H1 (cell line): ENCODE data around the gene WDR59. TPM values are rescaled to one million over a fixed set of nuclear protein-coding genes. Genes with fewer than 3 reads are reported as not detected.

Experiments used
- CTCF ChIA-PET: fragments of 300-600 bp; sonication (Branson Sonifier 250); formaldehyde crosslinking; loops from one replicate; lab custom pipeline; 2021; ENCODE audit not compliant: partially characterized antibody; lab: Charles Lee
- POLR2A ChIA-PET: fragments of 300-600 bp; sonication (Branson Sonifier 250); formaldehyde crosslinking; loops from one replicate; lab custom pipeline; 2021; ENCODE audit warnings: inconsistent platforms; ENCODE audit not compliant: partially characterized antibody; lab: Charles Lee
- DNase-seq, 2 experiments: peaks; one replicate each; pipeline versions ENCODE4 v3.0.0 to v3.0.0-alpha.2; 2010 to 2022; ENCODE audit warnings: low spot score in 2 of 2, low read depth in 1 of 2, mixed read lengths in 1 of 2
- FAIRE-seq: peaks from 2 replicates; lab custom pipeline; 2011; peaks lifted over from hg19 to GRCh38; lab: Jason Lieb, UNC
- H2AFZ ChIP-seq: 2 replicates; pipeline ENCODE4 v1.8.1; 2012; ENCODE audit warnings: low read length, inconsistent platforms
- H2AK5ac ChIP-seq: 2 replicates; pipeline ENCODE4 v1.6.1; 2013; ENCODE audit warnings: low read depth, low read length
- H2BK120ac ChIP-seq: replicated peaks from 2 replicates; pipeline ENCODE3; 2013; ENCODE audit warnings: low read depth, low read length, inconsistent platforms
- H2BK12ac ChIP-seq: 2 replicates; pipeline ENCODE4 v1.6.1; 2013; ENCODE audit warnings: low read depth, low read length
- H2BK15ac ChIP-seq: 2 replicates; pipeline ENCODE4 v1.6.1; 2013; ENCODE audit warnings: low read length
- H2BK20ac ChIP-seq: 2 replicates; pipeline ENCODE4 v1.6.1; 2013; ENCODE audit warnings: low read length
- H2BK5ac ChIP-seq: 2 replicates; pipeline ENCODE4 v1.6.1; 2013; ENCODE audit warnings: low read depth, low read length
- H3K14ac ChIP-seq: 2 replicates; pipeline ENCODE4 v1.6.1; 2013; ENCODE audit warnings: inconsistent platforms; ENCODE audit not compliant: insufficient read length
- H3K18ac ChIP-seq: 2 replicates; pipeline ENCODE4 v1.6.1; 2013; ENCODE audit warnings: low read length; ENCODE audit errors: extremely low read depth
- H3K23ac ChIP-seq: 2 replicates; pipeline ENCODE4 v1.6.1; 2013; ENCODE audit warnings: inconsistent platforms; ENCODE audit not compliant: insufficient read length
- H3K23me2 ChIP-seq: 2 replicates; pipeline ENCODE4 v1.6.1; 2013; ENCODE audit warnings: low read depth, low read length
- H3K27ac ChIP-seq: 2 replicates; pipeline ENCODE4 v1.6.1; 2011; ENCODE audit warnings: low read depth, low read length, inconsistent platforms
- H3K27me3 ChIP-seq, 4 experiments: replicated peaks in 1 of 4; 1 replicate in 1 of 4; 2 replicates in 3 of 4; pipeline versions ENCODE4 v1.6.1 to v1.8.1; 2011 to 2013; ENCODE audit warnings: low read length in 3 of 4, mild to moderate bottlenecking in 3 of 4, inconsistent platforms in 2 of 4, mixed read lengths in 2 of 4, moderate library complexity in 1 of 4; ENCODE audit not compliant: control insufficient read depth in 3 of 4, insufficient read depth in 3 of 4; ENCODE audit errors: extremely low read depth in 1 of 4
- H3K36me3 ChIP-seq, 4 experiments: 2 replicates each; pipeline versions ENCODE4 v1.6.1 to v1.8.1; 2011 to 2013; ENCODE audit warnings: mild to moderate bottlenecking in 4 of 4, low read length in 3 of 4, moderate library complexity in 2 of 4, control low read depth in 1 of 4, inconsistent platforms in 1 of 4; ENCODE audit not compliant: insufficient read depth in 4 of 4, control insufficient read depth in 2 of 4
- H3K4ac ChIP-seq: replicated peaks from 2 replicates; pipeline ENCODE3; 2013; ENCODE audit warnings: low read length, low read depth, mixed read lengths, inconsistent platforms; ENCODE audit not compliant: insufficient read length
- H3K4me1 ChIP-seq, 4 experiments: replicated peaks in 1 of 4; 1 replicate in 1 of 4; 2 replicates in 3 of 4; pipeline versions ENCODE4 v1.6.1 to v1.8.1; 2011 to 2013; ENCODE audit warnings: low read length in 3 of 4, inconsistent platforms in 2 of 4, mixed read lengths in 1 of 4; ENCODE audit not compliant: insufficient read depth in 4 of 4, control insufficient read depth in 3 of 4
- H3K4me2 ChIP-seq, 2 experiments: 2 replicates each; pipeline versions ENCODE4 v1.6.1 to v1.8.1; 2011 to 2013; ENCODE audit warnings: low read depth in 2 of 2, low read length in 2 of 2, control low read depth in 1 of 2, inconsistent platforms in 1 of 2, mild to moderate bottlenecking in 1 of 2; ENCODE audit not compliant: insufficient read depth in 1 of 2
- H3K4me3 ChIP-seq, 4 experiments: fragments of 200-600, 300-600 bp in 1 of 4; sonication (generic), shearing (Covaris generic), sonication (Bioruptor Twin) in 1 of 4; 2 replicates each; pipeline versions ENCODE4 v1.5.1 to v1.8.1; 2011 to 2016; ENCODE audit warnings: low read length in 4 of 4, low read depth in 3 of 4, control low read depth in 2 of 4, inconsistent platforms in 2 of 4, mild to moderate bottlenecking in 2 of 4, mixed read lengths in 1 of 4, moderate library complexity in 1 of 4; ENCODE audit not compliant: insufficient read depth in 2 of 4; ENCODE audit errors: extremely low read depth in 1 of 4
- H3K56ac ChIP-seq: replicated peaks from 2 replicates; pipeline ENCODE3; 2013; ENCODE audit warnings: low read depth, mild to moderate bottlenecking, mixed read lengths, low read length, inconsistent platforms; ENCODE audit not compliant: insufficient read length
- H3K79me1 ChIP-seq: 2 replicates; pipeline ENCODE4 v1.6.1; 2013; ENCODE audit warnings: low read depth, low read length, control low read depth
- H3K79me2 ChIP-seq, 2 experiments: 2 replicates each; pipeline versions ENCODE4 v1.6.1 to v1.8.1; 2012 to 2013; ENCODE audit warnings: low read length in 2 of 2, mild to moderate bottlenecking in 2 of 2, inconsistent platforms in 1 of 2; ENCODE audit not compliant: insufficient read depth in 2 of 2, control insufficient read depth in 1 of 2
- H3K9ac ChIP-seq, 4 experiments: replicated peaks in 1 of 4; 1 replicate in 1 of 4; 2 replicates in 3 of 4; pipeline versions ENCODE4 v1.6.1 to v1.8.1; 2011 to 2013; ENCODE audit warnings: low read depth in 3 of 4, low read length in 3 of 4, control low read depth in 2 of 4, mild to moderate bottlenecking in 2 of 4, moderate library complexity in 2 of 4, inconsistent platforms in 1 of 4; ENCODE audit errors: extremely low read depth in 1 of 4
- H3K9me3 ChIP-seq, 2 experiments: 2 replicates each; pipeline versions ENCODE4 v1.6.1 to v1.8.1; 2012 to 2013; ENCODE audit warnings: mild to moderate bottlenecking in 2 of 2, moderate library complexity in 2 of 2, control low read depth in 1 of 2, inconsistent platforms in 1 of 2, low read depth in 1 of 2, low read length in 1 of 2, mixed read lengths in 1 of 2; ENCODE audit not compliant: insufficient read depth in 2 of 2
- H4K20me1 ChIP-seq, 2 experiments: replicated peaks in 1 of 2; 2 replicates each; pipeline versions ENCODE3 to v1.8.1; 2011 to 2013; ENCODE audit warnings: inconsistent platforms in 2 of 2, low read length in 2 of 2, mild to moderate bottlenecking in 1 of 2; ENCODE audit not compliant: insufficient read depth in 2 of 2, control insufficient read depth in 1 of 2
- H4K5ac ChIP-seq: 2 replicates; pipeline ENCODE4 v1.6.1; 2013; ENCODE audit warnings: low read length, low read depth, mixed read lengths, inconsistent platforms; ENCODE audit not compliant: insufficient read length
- H4K8ac ChIP-seq: 2 replicates; pipeline ENCODE4 v1.8.0; 2013; ENCODE audit warnings: mild to moderate bottlenecking, moderate library complexity, low read length, inconsistent platforms; ENCODE audit not compliant: insufficient read depth; ENCODE audit errors: extremely low read depth
- H4K91ac ChIP-seq: replicated peaks from 2 replicates; pipeline ENCODE3; 2013; ENCODE audit warnings: low read length, mixed read lengths, inconsistent platforms; ENCODE audit not compliant: insufficient read length
- BACH1 ChIP-seq: IDR thresholded peaks from 2 replicates; pipeline ENCODE4 v1.6.1; 2012; ENCODE audit warnings: low read length, improper control_type of control experiment
- CBX5 ChIP-seq: fragments of 300-800, 300-1000 bp; sonication (generic); IDR thresholded peaks from 2 replicates; pipeline ENCODE4 v1.7.1; 2016; ENCODE audit warnings: antibody characterized with exemption, low read length, low read depth
- CBX8 ChIP-seq: fragments of 300-800, 300-1000 bp; sonication (generic); IDR thresholded peaks from 2 replicates; pipeline ENCODE4 v1.7.1; 2016; ENCODE audit warnings: low read depth, low read length, borderline replicate concordance
- CHD2 ChIP-seq: IDR thresholded peaks from 2 replicates; pipeline ENCODE4 v1.6.1; 2012; ENCODE audit warnings: low read length, improper control_type of control experiment
- HDAC6 ChIP-seq: IDR thresholded peaks from one replicate; pipeline ENCODE4 v1.7.1; 2012; ENCODE audit warnings: low read depth, mild to moderate bottlenecking, inconsistent platforms, low read length, moderate library complexity
- POLR2A ChIP-seq, 2 experiments: IDR thresholded peaks; 1 replicate in 1 of 2; 2 replicates in 1 of 2; pipeline ENCODE4 v1.6.1; 2011; ENCODE audit warnings: low read depth in 2 of 2, low read length in 2 of 2, mild to moderate bottlenecking in 2 of 2; ENCODE audit errors: control extremely low read depth in 1 of 2
- RFX5 ChIP-seq: IDR thresholded peaks from 2 replicates; pipeline ENCODE4 v1.6.1; 2011; ENCODE audit warnings: low read depth, low read length, improper control_type of control experiment, borderline replicate concordance
- RXRA ChIP-seq: IDR thresholded peaks from 2 replicates; pipeline ENCODE4 v1.6.1; 2011; ENCODE audit warnings: low read depth, mild to moderate bottlenecking, low read length, moderate library complexity; ENCODE audit not compliant: insufficient read depth
- TEAD4 ChIP-seq: IDR thresholded peaks from 2 replicates; pipeline ENCODE4 v1.6.1; 2012; ENCODE audit warnings: low read depth, low read length, inconsistent platforms, mixed read lengths
- WGBS, 2 experiments: shearing (Covaris generic) in 1 of 2; methylation state at CpG; one replicate each; pipeline versions ENCODE4 v1.1.6 to v1.1.7; 2013 to 2015; ENCODE audit warnings: low lambda C conversion rate in 2 of 2, mixed read lengths in 2 of 2, inconsistent platforms in 1 of 2, low coverage in 1 of 2, missing lambda C conversion rate in 1 of 2; ENCODE audit not compliant: insufficient replicate concordance in 2 of 2, insufficient coverage in 1 of 2, insufficient read length in 1 of 2; ENCODE audit errors: extremely low coverage in 1 of 2, missing lambda C conversion rate in 1 of 2; 5-methylcytosine and 5-hydroxymethylcytosine counted together
- polyA plus RNA-seq, 7 experiments: library from polyadenylated mRNA; depleted of rRNA in 3 of 7; stranded (reverse) in 5 of 7; unstranded in 2 of 7; fragments of >200 nt in 5 of 7; fragments of 200-250 nt in 2 of 7; gene quantifications; 1 replicate in 5 of 7; 2 replicates in 1 of 7; 4 replicates in 1 of 7; pipeline versions ENCODE4 v1.2.1 to v1.2.3, GENCODE V29; 2011 to 2013; ENCODE audit warnings: missing spikeins in 2 of 7, mixed read lengths in 2 of 7
- total RNA-seq: library from RNA; stranded (reverse); fragmentation: NEBNext Ultra II Directional; extraction: Animal tissue kit (Norgen Biotek cat#: 25700); gene quantifications from 2 replicates; pipeline ENCODE4 v1.2.1, GENCODE V29; 2021
- TF ChIP-seq, protein P1 (sequence below): IDR thresholded peaks from 2 replicates; pipeline ENCODE4 v1.6.1; 2012; ENCODE audit warnings: inconsistent platforms
- TF ChIP-seq, protein P2 (sequence below): IDR thresholded peaks from 2 replicates; pipeline ENCODE4 v1.6.1; 2012; ENCODE audit warnings: inconsistent platforms

The WDR59 gene
- total and polyA plus RNA-seq, 2 of the 8 experiments (the other 6 are each of a cell fraction or from before 2014, with no cell fraction given), result 84.2 to 124 TPM

DNA sequence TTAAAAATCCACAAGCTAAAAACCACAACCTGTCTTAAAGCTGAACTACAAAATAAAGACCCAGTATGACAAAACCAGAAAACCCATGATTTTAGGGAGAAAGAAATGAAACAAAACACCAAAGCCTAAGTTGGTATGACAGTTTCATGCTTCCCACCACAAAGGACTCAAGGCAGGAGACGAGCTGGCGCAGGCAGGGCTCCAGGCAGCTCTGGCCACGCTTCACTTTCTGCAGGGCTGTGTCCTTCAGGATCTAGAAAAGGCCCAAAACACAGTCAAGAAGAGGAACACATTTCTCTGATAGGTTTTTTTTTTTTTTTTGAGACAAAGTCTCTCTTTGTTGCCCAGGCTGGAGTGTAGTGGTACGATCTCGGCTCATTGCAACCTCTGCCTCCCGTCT lies 75.3 kb downstream of the WDR59 start:
- CTCF ChIA-PET, result interaction anchor here (0.8 kb wide), 1 partner anchor 9 kb away, joined by 4 read pairs; no protein-coding TSS in a partner anchor
- no peaks in the 10 kb centered on the region for H4K20me1 ChIP-seq
- POLR2A ChIA-PET, result no interaction called here
- no peak overlapping the region for H3K4me2 ChIP-seq
- no peaks in the 10 kb centered on the region for H3K79me2 ChIP-seq
- no peak overlapping the region for H3K23ac ChIP-seq
- no peak overlapping the region for H2BK120ac ChIP-seq
- DNase-seq (no peak), FAIRE-seq (no peak)
- H3K27me3 ChIP-seq, result no peaks in the 10 kb centered on the region
- H3K79me1 ChIP-seq, result no peaks in the 10 kb centered on the region
- no peaks in the 10 kb centered on the region for H3K4me1 ChIP-seq
- H3K36me3 ChIP-seq, result peaks cover 2 to 70% (median 47%) of the 10 kb centered on the region in 4 experiments; a peak in 7 of 8 replicates
- H4K8ac ChIP-seq, result no peak overlapping the region
- no peak overlapping the region for H2AK5ac ChIP-seq
- no peak overlapping the region for H3K18ac ChIP-seq
- no peak overlapping the region for H2BK20ac ChIP-seq
- H4K5ac ChIP-seq, result no peak overlapping the region
- no peak overlapping the region for H3K27ac ChIP-seq
- H3K4me3 ChIP-seq, result no peak overlapping the region
- WGBS, 2 experiments, result 92% methylated on average over 6 of the region's 6 CpGs; no CpG with 5 or more reads in 1 of the 2 experiments
- H3K4ac ChIP-seq, result no peak overlapping the region
- H3K14ac ChIP-seq, result no peak overlapping the region
- no peak overlapping the region for H2BK12ac ChIP-seq
- H2BK15ac ChIP-seq, result no peak overlapping the region
- H3K9ac ChIP-seq, result no peak overlapping the region
- no peak overlapping the region for H3K56ac ChIP-seq
- no peaks in the 10 kb centered on the region for H3K23me2 ChIP-seq
- H2AFZ ChIP-seq, result no peak overlapping the region
- no peak overlapping the region for H2BK5ac ChIP-seq
- H3K9me3 ChIP-seq, result no peaks in the 10 kb centered on the region; a peak in 2 of 4 replicates
- no peak overlapping the region for H4K91ac ChIP-seq
- TF ChIP-seq BACH1 (no peak), CBX5 (no peak), HDAC6 (no peak), RFX5 (no peak), CBX8 (no peak), RXRA (no peak), POLR2A (IDR thresholded peaks at IDR 0.05; ENCODE audit: control extremely low read depth in 1 of 2, low read depth in 2 of 2, low read length in 2 of 2) (no peak), TEAD4 (no peak), CHD2 (no peak)
- TF ChIP-seq, protein P1, sequence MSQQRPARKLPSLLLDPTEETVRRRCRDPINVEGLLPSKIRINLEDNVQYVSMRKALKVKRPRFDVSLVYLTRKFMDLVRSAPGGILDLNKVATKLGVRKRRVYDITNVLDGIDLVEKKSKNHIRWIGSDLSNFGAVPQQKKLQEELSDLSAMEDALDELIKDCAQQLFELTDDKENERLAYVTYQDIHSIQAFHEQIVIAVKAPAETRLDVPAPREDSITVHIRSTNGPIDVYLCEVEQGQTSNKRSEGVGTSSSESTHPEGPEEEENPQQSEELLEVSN, result no peak
- TF ChIP-seq, protein P2, sequence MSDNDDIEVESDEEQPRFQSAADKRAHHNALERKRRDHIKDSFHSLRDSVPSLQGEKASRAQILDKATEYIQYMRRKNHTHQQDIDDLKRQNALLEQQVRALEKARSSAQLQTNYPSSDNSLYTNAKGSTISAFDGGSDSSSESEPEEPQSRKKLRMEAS, result no peak
